Left lung (tissue), 10 donors: ENCODE results near the gene SYNGR1. TPM values are rescaled to one million over a fixed set of nuclear protein-coding genes. Genes with fewer than 3 reads are reported as not detected.

Source experiments
- ATAC-seq: fragments of 200-7000 bp; cut with Tn5 transposase; one replicate; pipeline ENCODE4 v1.9.1; 2020; ENCODE audit warnings: moderate library complexity
- DNase-seq, 4 donors: peaks; one replicate each; pipeline ENCODE4 v3.0.0-alpha.2; 2013 to 2020
- H3K27ac ChIP-seq, 2 donors: fragments of 200-600 bp; sonication (generic) in 1 of 2; one replicate each; pipeline versions ENCODE4 v1.5.0 to v1.8.0; 2020 to 2021
- H3K27me3 ChIP-seq, 2 donors: fragments of 200-600 bp; sonication (generic) in 1 of 2; one replicate each; pipeline versions ENCODE4 v1.5.0 to v1.8.0; 2020 to 2021
- H3K36me3 ChIP-seq, 2 donors: fragments of 200-600 bp; sonication (generic) in 1 of 2; one replicate each; pipeline versions ENCODE4 v1.5.0 to v1.8.0; 2020 to 2021
- H3K4me1 ChIP-seq, 2 donors: fragments of 200-600 bp; one replicate each; pipeline ENCODE4 v1.8.0; 2021
- H3K4me3 ChIP-seq, 2 donors: fragments of 200-600 bp; sonication (generic) in 1 of 2; one replicate each; pipeline versions ENCODE4 v1.5.0 to v1.8.0; 2020 to 2021; ENCODE audit warnings: mild to moderate bottlenecking in 1 of 2
- H3K9me3 ChIP-seq, 2 donors: fragments of 200-600 bp; sonication (generic) in 1 of 2; one replicate each; pipeline versions ENCODE4 v1.5.0 to v1.8.0; 2020 to 2021
- CTCF ChIP-seq, 2 donors: fragments of 200-600 bp; sonication (generic) in 1 of 2; IDR thresholded peaks; one replicate each; pipeline versions ENCODE4 v1.5.0 to v1.8.0; 2021; ENCODE audit warnings: antibody characterized with exemption in 2 of 2
- intact Hi-C, 2 donors: fragments of 100-400 bp; cut with DNase I; formaldehyde crosslinking; loops; one replicate each; pipeline versions ENCODE4 v1.11.2 to v1.14.2; 2022
- polyA plus RNA-seq, 6 donors: library from polyadenylated mRNA; unstranded; fragments of 120-200 nt; gene quantifications; one replicate each; pipeline ENCODE4 v1.2.1, GENCODE V29; 2013; ENCODE audit not compliant: insufficient read length in 6 of 6
- total RNA-seq, 2 donors: library from RNA; stranded (reverse); fragmentation: NEBNext Ultra II Directional; extraction: Animal tissue kit (Norgen Biotek cat#: 25700); gene quantifications; one replicate each; pipeline ENCODE4 v1.2.1, GENCODE V29; 2021
- donor health status: DM: no; HTN: yes; CAD: no.
- donor health status: DM: no; HTN: no; CAD: no.

Gene SYNGR1
- total and polyA plus RNA-seq, 8 donors, result 5.5 to 32.0 (median 26.5) TPM

- no peak overlapping the region for H3K27ac ChIP-seq
- H3K27me3 ChIP-seq, result peaks cover 2 to 4% of the 10 kb centered on the region in 2 donors
- intact Hi-C loops, result no loop called here
- DNase-seq (no peak), ATAC-seq (no peak)
- TF ChIP-seq CTCF (IDR thresholded peaks at IDR 0.05), result no peak
- no peak overlapping the region for H3K4me3 ChIP-seq
- H3K4me1 ChIP-seq, result peaks cover 2 to 6% of the 10 kb centered on the region in 2 donors
- no peaks in the 10 kb centered on the region for H3K9me3 ChIP-seq
- no peaks in the 10 kb centered on the region for H3K36me3 ChIP-seq
These were observed 5.8 kb upstream of the SYNGR1 start for GRCh38 chr22:39344046-39344390.

GRCh38 chr22:39345231-39345630, 4.6 kb upstream of the SYNGR1 start:
- intact Hi-C loops, result no loop called here
- DNase-seq, result no peak
- ATAC-seq, result no peak

GRCh38 chr22:39348909-39349505, 784 bp upstream of the SYNGR1 start:
- peak in 2 of 4 donors; percentile 48 to 50 for DNase-seq

More at GRCh38 chr22:39345231-39345630, 4.6 kb upstream of the SYNGR1 start:
- no peak for TF ChIP-seq CTCF (IDR thresholded peaks at IDR 0.05)
- H3K27me3 ChIP-seq, result peaks cover 4 to 11% of the 10 kb centered on the region in 2 donors
- no peaks in the 10 kb centered on the region for H3K36me3 ChIP-seq
- peaks cover 5 to 12% of the 10 kb centered on the region in 2 donors for H3K4me1 ChIP-seq
- no peak overlapping the region for H3K4me3 ChIP-seq
- no peaks in the 10 kb centered on the region for H3K9me3 ChIP-seq
- no peak overlapping the region for H3K27ac ChIP-seq

GRCh38 chr22:39349506-39349966, 255 bp upstream of the SYNGR1 start:
- intact Hi-C loops, result no loop called here
- H3K27ac ChIP-seq, result peak overlapping the region in 1 of 2 donors; percentile 23
- peak in 2 of 4 donors; percentile 55 to 62 for DNase-seq

More at GRCh38 chr22:39348909-39349505, 784 bp upstream of the SYNGR1 start:
- no peaks in the 10 kb centered on the region for H3K36me3 ChIP-seq
- ATAC-seq, result peak; percentile 38
- peaks cover 5 to 19% of the 10 kb centered on the region in 2 donors for H3K4me1 ChIP-seq
- intact Hi-C loops, result no loop called here
- no peak overlapping the region for H3K27ac ChIP-seq
- no peak for TF ChIP-seq CTCF (IDR thresholded peaks at IDR 0.05)
- no peaks in the 10 kb centered on the region for H3K9me3 ChIP-seq
- peak overlapping the region; percentile 41 to 51 for H3K4me3 ChIP-seq
- H3K27me3 ChIP-seq, result peaks cover 2 to 20% of the 10 kb centered on the region in 2 donors

More at GRCh38 chr22:39349506-39349966, 255 bp upstream of the SYNGR1 start:
- Histone ChIP-seq H3K36me3 (no peaks in the 10 kb centered on the region), H3K9me3 (no peaks in the 10 kb centered on the region), H3K4me1 (peaks cover 5 to 19% of the 10 kb centered on the region in 2 donors), H3K4me3 (peak overlapping the region; percentile 44 to 51), H3K27me3 (peaks cover 0 to 20% of the 10 kb centered on the region in 2 donors)
- no peak for TF ChIP-seq CTCF (IDR thresholded peaks at IDR 0.05)
- ATAC-seq, result peak; percentile 58
